A673 (cell line): ENCODE measurements around the gene PKNOX2. TPM values are rescaled to one million over a fixed set of nuclear protein-coding genes. Genes with fewer than 3 reads are reported as not detected.

Experiments
- BruUV-seq: library from RNA; stranded (reverse); fragments of 400-500 nt; replicated peaks from 2 replicates; lab custom pipeline; 2021; lab: Mats Ljungman, UMichigan
- CTCF ChIA-PET: fragments of 300-600 bp; sonication (Branson Sonifier 250); formaldehyde crosslinking; loops from one replicate; lab custom pipeline; 2022; ENCODE audit warnings: antibody characterized with exemption; lab: Charles Lee
- POLR2A ChIA-PET: fragments of 300-600 bp; sonication (Branson Sonifier 250); formaldehyde crosslinking; loops from one replicate; lab custom pipeline; 2022; ENCODE audit warnings: antibody characterized with exemption; ENCODE audit not compliant: low non-redundant PET; lab: Charles Lee
- DNase-seq: peaks from one replicate; pipeline ENCODE4 v3.0.0-alpha.2; 2015; ENCODE audit warnings: low spot score
- H3K27ac ChIP-seq: fragments of 200-600 bp; sonication (generic); 2 replicates; pipeline ENCODE4 v1.5.1; 2016; ENCODE audit warnings: mixed run types, low read depth, mild to moderate bottlenecking, mixed read lengths, antibody characterized with exemption, low read length; ENCODE audit not compliant: poor library complexity, severe bottlenecking
- H3K27me3 ChIP-seq: fragments of 200-600 bp; sonication (generic); replicated peaks from 2 replicates; pipeline ENCODE4 v1.6.1; 2017; ENCODE audit warnings: mixed run types, low read depth, mild to moderate bottlenecking, mixed read lengths, antibody characterized with exemption, low read length; ENCODE audit not compliant: insufficient read depth, poor library complexity
- H3K36me3 ChIP-seq: fragments of 200-600 bp; sonication (generic); 2 replicates; pipeline ENCODE4 v1.6.1; 2016; ENCODE audit warnings: mixed run types, mild to moderate bottlenecking, mixed read lengths, antibody characterized with exemption, low read length; ENCODE audit not compliant: insufficient read depth, poor library complexity, severe bottlenecking
- H3K4me1 ChIP-seq: fragments of 200-600 bp; sonication (generic); 2 replicates; pipeline ENCODE4 v1.6.1; 2017; ENCODE audit warnings: mixed run types, mild to moderate bottlenecking, mixed read lengths, antibody characterized with exemption, low read length; ENCODE audit not compliant: insufficient read depth, poor library complexity, severe bottlenecking
- H3K4me3 ChIP-seq: fragments of 200-600 bp; sonication (generic); 2 replicates; pipeline ENCODE4 v1.5.1; 2016; ENCODE audit warnings: low read depth, mixed run types, mild to moderate bottlenecking, mixed read lengths, low read length; ENCODE audit not compliant: poor library complexity, severe bottlenecking
- H3K9me3 ChIP-seq: fragments of 200-600 bp; sonication (generic); 2 replicates; pipeline ENCODE4 v1.6.1; 2016; ENCODE audit warnings: mixed run types, low read depth, mild to moderate bottlenecking, mixed read lengths, antibody characterized with exemption, low read length; ENCODE audit not compliant: poor library complexity, severe bottlenecking
- EZH2 ChIP-seq: fragments of 200-600 bp; sonication (generic); IDR thresholded peaks from 2 replicates; pipeline ENCODE4 v1.6.1; 2017; ENCODE audit warnings: borderline replicate concordance, low read depth, mild to moderate bottlenecking, mixed read lengths, antibody characterized with exemption, low read length; ENCODE audit not compliant: poor library complexity, severe bottlenecking
- intact Hi-C: fragments of 100-400 bp; cut with micrococcal nuclease; formaldehyde crosslinking; loops from one replicate; pipeline ENCODE4 v1.10.0; 2022; ENCODE audit not compliant: unreplicated experiment
- total RNA-seq: library from RNA; stranded (reverse); gene quantifications from 2 replicates; pipeline ENCODE4 v1.2.3, GENCODE V29; 2021
- TF ChIP-seq, protein P1 (sequence below): fragments of 300-800, 200-600 bp; sonication (generic); conservative IDR thresholded peaks from 2 replicates; pipeline ENCODE4 v1.5.1; 2017; ENCODE audit warnings: low read depth, mild to moderate bottlenecking, antibody characterized with exemption, low read length, moderate library complexity, mixed read lengths

The PKNOX2 gene
- total RNA-seq, 1 experiment from 2014 or later = 1.1 TPM

DNA sequence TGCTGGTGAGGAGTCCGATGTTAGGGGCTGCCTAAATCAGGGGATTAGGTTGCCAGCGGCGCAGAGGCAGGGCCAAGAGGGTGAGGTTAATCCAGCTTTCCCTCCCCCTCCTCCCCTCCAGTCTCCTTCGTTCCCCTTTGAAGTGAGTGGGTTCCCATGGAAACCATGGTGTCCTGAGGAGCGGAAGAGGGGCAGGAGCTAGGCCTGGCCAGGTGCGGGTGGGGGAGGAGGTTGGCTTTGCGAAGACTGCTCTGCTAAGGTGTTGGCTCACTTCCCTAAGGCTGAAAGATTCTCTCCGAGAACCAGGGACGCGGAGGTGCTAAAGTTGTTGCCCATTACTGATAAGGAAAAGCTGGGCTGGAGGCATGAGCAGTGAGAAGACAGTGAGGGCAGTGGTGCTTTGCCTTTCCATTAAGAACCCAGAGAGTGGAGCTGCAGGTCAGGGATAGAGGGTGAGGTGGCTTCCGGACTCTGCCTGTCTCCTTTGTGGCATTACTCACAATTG is 206.9 kb downstream of the PKNOX2 start:
- Histone ChIP-seq H3K4me1 (no peaks in the 10 kb centered on the region), H3K9me3 (no peaks in the 10 kb centered on the region), H3K27me3 (peaks cover 8% of the 10 kb centered on the region), H3K36me3 (no peaks in the 10 kb centered on the region), H3K4me3 (no peak overlapping the region), H3K27ac (no peak overlapping the region)
- TF ChIP-seq, protein P1, sequence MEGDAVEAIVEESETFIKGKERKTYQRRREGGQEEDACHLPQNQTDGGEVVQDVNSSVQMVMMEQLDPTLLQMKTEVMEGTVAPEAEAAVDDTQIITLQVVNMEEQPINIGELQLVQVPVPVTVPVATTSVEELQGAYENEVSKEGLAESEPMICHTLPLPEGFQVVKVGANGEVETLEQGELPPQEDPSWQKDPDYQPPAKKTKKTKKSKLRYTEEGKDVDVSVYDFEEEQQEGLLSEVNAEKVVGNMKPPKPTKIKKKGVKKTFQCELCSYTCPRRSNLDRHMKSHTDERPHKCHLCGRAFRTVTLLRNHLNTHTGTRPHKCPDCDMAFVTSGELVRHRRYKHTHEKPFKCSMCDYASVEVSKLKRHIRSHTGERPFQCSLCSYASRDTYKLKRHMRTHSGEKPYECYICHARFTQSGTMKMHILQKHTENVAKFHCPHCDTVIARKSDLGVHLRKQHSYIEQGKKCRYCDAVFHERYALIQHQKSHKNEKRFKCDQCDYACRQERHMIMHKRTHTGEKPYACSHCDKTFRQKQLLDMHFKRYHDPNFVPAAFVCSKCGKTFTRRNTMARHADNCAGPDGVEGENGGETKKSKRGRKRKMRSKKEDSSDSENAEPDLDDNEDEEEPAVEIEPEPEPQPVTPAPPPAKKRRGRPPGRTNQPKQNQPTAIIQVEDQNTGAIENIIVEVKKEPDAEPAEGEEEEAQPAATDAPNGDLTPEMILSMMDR = no peak
- TF ChIP-seq EZH2 = no peak
- intact Hi-C loops = no loop called here
- BruUV-seq = no TSS peak
- POLR2A ChIA-PET = no interaction called here
- no peak for DNase-seq
- CTCF ChIA-PET = no interaction called here

DNA sequence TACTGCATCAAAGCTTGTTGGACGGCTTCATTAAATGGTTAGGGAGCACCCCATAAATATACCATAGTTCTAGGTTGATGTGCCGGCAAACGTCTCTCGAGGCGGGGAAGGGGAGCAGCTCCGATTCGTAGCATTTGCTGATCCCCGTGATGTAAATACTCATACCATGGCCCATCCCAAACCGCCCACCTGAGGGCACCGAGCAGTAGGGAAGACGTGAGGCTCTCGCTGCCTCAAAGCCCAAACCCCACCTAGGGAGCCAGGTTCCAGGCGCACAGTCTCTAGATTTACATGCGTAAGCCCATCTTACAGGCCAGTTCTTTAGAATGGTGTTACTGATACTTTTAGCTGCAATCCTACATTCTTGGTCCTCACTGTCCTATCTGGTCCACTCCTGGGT is 207.5 kb downstream of the PKNOX2 start:
- ChIA-PET CTCF (no interaction called here), POLR2A (no interaction called here)
- no TSS peak for BruUV-seq
- H3K9me3 ChIP-seq = no peaks in the 10 kb centered on the region
- H3K27me3 ChIP-seq = peaks cover 12% of the 10 kb centered on the region
- no peak for DNase-seq
- no peak for TF ChIP-seq EZH2
- TF ChIP-seq, protein P1 = no peak
- no peak overlapping the region for H3K4me3 ChIP-seq
- intact Hi-C loops = no loop called here
- H3K27ac ChIP-seq = no peak overlapping the region
- no peaks in the 10 kb centered on the region for H3K4me1 ChIP-seq
- no peaks in the 10 kb centered on the region for H3K36me3 ChIP-seq

DNA sequence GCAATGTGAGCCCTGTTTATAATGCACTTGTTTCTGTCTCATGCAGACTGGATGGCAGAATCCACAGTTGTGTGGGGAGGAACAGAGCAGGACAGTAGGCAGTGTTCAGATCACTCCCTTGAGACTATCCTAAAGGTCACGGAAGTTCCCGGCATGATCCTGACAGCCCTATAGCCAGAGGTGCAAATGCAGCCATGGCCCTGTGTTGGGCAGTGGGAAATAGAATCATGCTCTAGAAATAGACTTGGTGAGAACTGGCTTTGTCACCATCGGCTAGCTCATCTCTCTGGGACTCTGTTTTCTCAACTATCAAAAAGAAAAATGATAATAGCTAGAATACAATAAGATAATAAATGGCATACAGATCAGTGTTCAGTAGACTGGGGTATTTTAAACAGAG is 208.4 kb downstream of the PKNOX2 start:
- H3K4me1 ChIP-seq = no peaks in the 10 kb centered on the region
- H3K4me3 ChIP-seq = no peak overlapping the region
- TF ChIP-seq EZH2 = no peak
- TF ChIP-seq, protein P1 = no peak
- DNase-seq = no peak
- peaks cover 17% of the 10 kb centered on the region for H3K27me3 ChIP-seq
- no peak overlapping the region for H3K27ac ChIP-seq
- no peaks in the 10 kb centered on the region for H3K9me3 ChIP-seq
- intact Hi-C loops = no loop called here
- CTCF ChIA-PET = no interaction called here
- no TSS peak for BruUV-seq
- H3K36me3 ChIP-seq = no peaks in the 10 kb centered on the region
- POLR2A ChIA-PET = no interaction called here
